Calu3 (cell line): ENCODE measurements around the gene UACA. TPM values are rescaled to one million over a fixed set of nuclear protein-coding genes. Genes with fewer than 3 reads are reported as not detected.

ENCODE experiments used
- BruUV-seq: library from RNA; stranded (reverse); fragments of 400-500 nt; replicated peaks from 2 replicates; lab custom pipeline; 2021; lab: Mats Ljungman, UMichigan
- CTCF ChIA-PET: fragments of 300-600 bp; sonication (Branson Sonifier 250); formaldehyde crosslinking; loops from one replicate; lab custom pipeline; 2022; ENCODE audit warnings: antibody characterized with exemption; lab: Charles Lee
- DNase-seq: peaks from one replicate; pipeline ENCODE4 v3.0.0; 2022
- H3K27ac Mint-ChIP-seq: one replicate; pipeline ENCODE4 v1.8.0; 2022; ENCODE audit warnings: mixed read lengths; ENCODE audit not compliant: unreplicated experiment
- H3K27me3 Mint-ChIP-seq: one replicate; pipeline ENCODE4 v1.8.0; 2022; ENCODE audit warnings: mixed read lengths; ENCODE audit not compliant: unreplicated experiment
- H3K36me3 Mint-ChIP-seq: one replicate; pipeline ENCODE4 v1.8.0; 2022; ENCODE audit warnings: mild to moderate bottlenecking, moderate library complexity, mixed read lengths; ENCODE audit not compliant: insufficient read depth, unreplicated experiment
- H3K4me1 Mint-ChIP-seq: one replicate; pipeline ENCODE4 v1.8.0; 2022; ENCODE audit warnings: mild to moderate bottlenecking, low read depth, mixed read lengths; ENCODE audit not compliant: unreplicated experiment
- H3K4me3 Mint-ChIP-seq: one replicate; pipeline ENCODE4 v1.8.0; 2022; ENCODE audit warnings: mild to moderate bottlenecking, low read depth, moderate library complexity, mixed read lengths; ENCODE audit not compliant: unreplicated experiment
- H3K9me3 Mint-ChIP-seq: one replicate; pipeline ENCODE4 v1.8.0; 2022; ENCODE audit warnings: low read depth, mixed read lengths; ENCODE audit not compliant: unreplicated experiment
- CTCF ChIP-seq: fragments of 200-600 bp; IDR thresholded peaks from one replicate; pipeline ENCODE4 v1.8.0; 2022; ENCODE audit warnings: antibody characterized with exemption; ENCODE audit not compliant: unreplicated experiment
- intact Hi-C: fragments of 100-400 bp; cut with micrococcal nuclease; formaldehyde crosslinking; loops from one replicate; pipeline ENCODE4 v1.10.0; 2022; ENCODE audit not compliant: unreplicated experiment
- total RNA-seq: library from RNA; stranded (reverse); gene quantifications from 2 replicates; pipeline ENCODE4 v1.2.3, GENCODE V29; 2022

UACA gene
- total RNA-seq, 1 experiment from 2014 or later = 35.5 TPM

GRCh38 chr15:70629735-70630273 lies 133.6 kb downstream of the UACA start:
- Mint-ChIP-seq H3K4me3 (no peak overlapping the region), H3K4me1 (peaks cover 20% of the 10 kb centered on the region), H3K9me3 (no peaks in the 10 kb centered on the region), H3K36me3 (no peaks in the 10 kb centered on the region), H3K27me3 (peaks cover 25% of the 10 kb centered on the region), H3K27ac (no peak overlapping the region)
- DNase-seq = no peak
- intact Hi-C loops = no loop called here
- BruUV-seq = no TSS peak
- CTCF ChIA-PET = no interaction called here
- TF ChIP-seq CTCF = no peak

- H3K4me1 Mint-ChIP-seq = peaks cover 19% of the 10 kb centered on the region
- H3K36me3 Mint-ChIP-seq = no peaks in the 10 kb centered on the region
- H3K27me3 Mint-ChIP-seq = peaks cover 25% of the 10 kb centered on the region
- intact Hi-C loops = no loop called here
- H3K4me3 Mint-ChIP-seq = no peak overlapping the region
- DNase-seq = no peak
- no TSS peak for BruUV-seq
- no peak for TF ChIP-seq CTCF
- H3K9me3 Mint-ChIP-seq = no peaks in the 10 kb centered on the region
- H3K27ac Mint-ChIP-seq = no peak overlapping the region
- CTCF ChIA-PET = no interaction called here
Measured at GRCh38 chr15:70628549-70628896, 134.8 kb downstream of the UACA start.

GRCh38 chr15:70627734-70628548 lies 135.4 kb downstream of the UACA start:
- H3K4me1 Mint-ChIP-seq = peaks cover 13% of the 10 kb centered on the region
- no peaks in the 10 kb centered on the region for H3K9me3 Mint-ChIP-seq
- H3K27ac Mint-ChIP-seq = no peak overlapping the region
- TF ChIP-seq CTCF = no peak
- no peaks in the 10 kb centered on the region for H3K36me3 Mint-ChIP-seq
- H3K27me3 Mint-ChIP-seq = peaks cover 25% of the 10 kb centered on the region
- no TSS peak for BruUV-seq
- no peak for DNase-seq
- H3K4me3 Mint-ChIP-seq = no peak overlapping the region
- intact Hi-C loops = no loop called here
- CTCF ChIA-PET = no interaction called here

GRCh38 chr15:70627322-70627721 lies 136.0 kb downstream of the UACA start:
- Mint-ChIP-seq H3K36me3 (no peaks in the 10 kb centered on the region), H3K9me3 (no peaks in the 10 kb centered on the region), H3K4me1 (peaks cover 7% of the 10 kb centered on the region), H3K4me3 (no peak overlapping the region), H3K27ac (no peak overlapping the region), H3K27me3 (peaks cover 25% of the 10 kb centered on the region)
- no TSS peak for BruUV-seq
- intact Hi-C loops = no loop called here
- no peak for TF ChIP-seq CTCF
- no peak for DNase-seq
- CTCF ChIA-PET = no interaction called here
